AG09309 (cell line): ENCODE measurements around the gene PLEKHG1.

Experiments
- DNase-seq: peaks from one replicate; pipeline ENCODE4 v3.0.0-alpha.2; 2010; ENCODE audit warnings: low read depth
- H3K4me3 ChIP-seq: 2 replicates; pipeline ENCODE4 v1.5.1; 2011; ENCODE audit warnings: mild to moderate bottlenecking, low read depth, low read length, moderate library complexity; ENCODE audit not compliant: control insufficient read depth
- CTCF ChIP-seq: IDR thresholded peaks from 2 replicates; pipeline ENCODE4 v1.5.1; 2011; ENCODE audit warnings: mild to moderate bottlenecking, low read depth, low read length, inconsistent platforms; ENCODE audit not compliant: insufficient read depth, control insufficient read depth; ENCODE audit errors: missing control alignments

The PLEKHG1 gene

GRCh38 chr6:150566486-150566885 is 33.2 kb upstream of the PLEKHG1 start:
- DNase-seq, result no peak
- H3K4me3 ChIP-seq, result no peak overlapping the region
- no peak for TF ChIP-seq CTCF

GRCh38 chr6:150567380-150567779 is 32.3 kb upstream of the PLEKHG1 start:
- no peak overlapping the region for H3K4me3 ChIP-seq
- no peak for TF ChIP-seq CTCF
- DNase-seq, result no peak

GRCh38 chr6:150567823-150568383 is 31.8 kb upstream of the PLEKHG1 start:
- no peak for DNase-seq

GRCh38 chr6:150568560-150568959 is 31.1 kb upstream of the PLEKHG1 start:
- DNase-seq, result no peak
- no peak overlapping the region for H3K4me3 ChIP-seq
- TF ChIP-seq CTCF, result no peak

More at GRCh38 chr6:150567823-150568383, 31.8 kb upstream of the PLEKHG1 start:
- no peak overlapping the region for H3K4me3 ChIP-seq
- no peak for TF ChIP-seq CTCF

- no peak for TF ChIP-seq CTCF
- no peak for DNase-seq
- no peak overlapping the region for H3K4me3 ChIP-seq
Measured at GRCh38 chr6:150569161-150569560, 30.5 kb upstream of the PLEKHG1 start.

GRCh38 chr6:150573041-150573681 is 26.5 kb upstream of the PLEKHG1 start:
- H3K4me3 ChIP-seq, result no peak overlapping the region
- TF ChIP-seq CTCF, result no peak
- no peak for DNase-seq
